ENCODE data around the gene KRTAP10-5.
A peak's percentile ranks its signal among the peaks of the same experiment; 100 is the strongest.

KRTAP10-5 gene

GRCh38 chr21:44548381-44548780, 32.0 kb downstream of the KRTAP10-5 start:
- DNase-seq: no peak

GRCh38 chr21:44547656-44548331, 32.6 kb downstream of the KRTAP10-5 start:
- DNase-seq: no peak

GRCh38 chr21:44544566-44544965, 35.8 kb downstream of the KRTAP10-5 start:
- DNase-seq: no peak

- DNase-seq: no peak
Measured at GRCh38 chr21:44542716-44543115, 37.7 kb downstream of the KRTAP10-5 start.

- no peak for DNase-seq
Measured at GRCh38 chr21:44540741-44541288, 39.6 kb downstream of the KRTAP10-5 start.

- no peak for DNase-seq
Measured at GRCh38 chr21:44539991-44540666, 40.3 kb downstream of the KRTAP10-5 start, which contains the start of gene KRTAP10-1. TSS of gene KRTAP10-1 (minus strand) at chr21:44540195. CDS start at chr21:44540150, 45 bp downstream.

GRCh38 chr21:44539046-44539445, 41.4 kb downstream of the KRTAP10-5 start:
- DNase-seq: peak; percentile 11

GRCh38 chr21:44537930-44538911, 42.2 kb downstream of the KRTAP10-5 start:
- DNase-seq: peak; percentile 20

- DNase-seq: peak; percentile 32
Measured at GRCh38 chr21:44535963-44536362, 44.4 kb downstream of the KRTAP10-5 start.

GRCh38 chr21:44534688-44535087, 45.7 kb downstream of the KRTAP10-5 start:
- DNase-seq: peak; percentile 20

GRCh38 chr21:44533891-44534627, 46.3 kb downstream of the KRTAP10-5 start:
- DNase-seq: peak; percentile 10

- DNase-seq: peak; percentile 33
Measured at GRCh38 chr21:44533121-44533890, 47.1 kb downstream of the KRTAP10-5 start.

GRCh38 chr21:44532712-44533111, 47.7 kb downstream of the KRTAP10-5 start:
- peak; percentile 23 for DNase-seq

GRCh38 chr21:44531606-44532564, 48.5 kb downstream of the KRTAP10-5 start:
- peak; percentile 38 for DNase-seq

- DNase-seq: peak; percentile 37
Measured at GRCh38 chr21:44530903-44531605, 49.4 kb downstream of the KRTAP10-5 start.

GRCh38 chr21:44530221-44530902, 50.0 kb downstream of the KRTAP10-5 start:
- peak; percentile 25 for DNase-seq

- DNase-seq: peak; percentile 19
Measured at GRCh38 chr21:44529503-44530125, 50.8 kb downstream of the KRTAP10-5 start.
